Spleen (tissue), 11 donors: ENCODE data around the gene ALPK3. TPM values are rescaled to one million over a fixed set of nuclear protein-coding genes. Genes with fewer than 3 reads are reported as not detected.
A peak's percentile ranks its signal among the peaks of the same experiment; 100 is the strongest.

Source experiments
- DNase-seq: peaks from one replicate; pipeline ENCODE4 v3.0.0-alpha.2; 2020
- H3K27ac ChIP-seq, 8 donors: fragments of 200-600 bp; sonication (generic) in 7 of 8; 1 replicate in 4 of 8; 2 replicates in 4 of 8; pipeline versions ENCODE4 v1.5.0 to v1.8.0; 2016 to 2021; ENCODE audit warnings: inconsistent platforms in 4 of 8, mild to moderate bottlenecking in 4 of 8, moderate library complexity in 1 of 8
- H3K27me3 ChIP-seq, 7 donors: fragments of 200-600 bp; sonication (generic) in 6 of 7; replicated peaks in 1 of 7; 1 replicate in 4 of 7; 2 replicates in 3 of 7; pipeline versions ENCODE4 v1.5.0 to v1.8.0; 2016 to 2021; ENCODE audit warnings: inconsistent platforms in 3 of 7, mild to moderate bottlenecking in 1 of 7
- H3K36me3 ChIP-seq, 6 donors: fragments of 200-600 bp; sonication (generic) in 5 of 6; 1 replicate in 4 of 6; 2 replicates in 2 of 6; pipeline versions ENCODE4 v1.5.0 to v1.8.0; 2016 to 2021; ENCODE audit warnings: inconsistent platforms in 2 of 6
- H3K4me1 ChIP-seq, 6 donors: fragments of 200-600 bp; sonication (generic) in 5 of 6; 1 replicate in 3 of 6; 2 replicates in 3 of 6; pipeline versions ENCODE4 v1.5.0 to v1.8.0; 2016 to 2021; ENCODE audit warnings: inconsistent platforms in 3 of 6
- H3K4me3 ChIP-seq, 8 donors: fragments of 200-600 bp; sonication (generic) in 7 of 8; 1 replicate in 4 of 8; 2 replicates in 4 of 8; pipeline versions ENCODE4 v1.5.0 to v1.8.0; 2016 to 2021; ENCODE audit warnings: inconsistent platforms in 4 of 8, mild to moderate bottlenecking in 4 of 8, moderate library complexity in 2 of 8
- H3K9me3 ChIP-seq, 8 donors: fragments of 200-600 bp; sonication (generic) in 7 of 8; 1 replicate in 4 of 8; 2 replicates in 4 of 8; pipeline versions ENCODE4 v1.5.0 to v1.8.0; 2016 to 2021; ENCODE audit warnings: inconsistent platforms in 4 of 8
- POLR2A ChIP-seq, 3 donors: fragments of 450-650 bp; IDR thresholded peaks; one replicate each; pipeline ENCODE4 v1.5.1; 2017; ENCODE audit warnings: antibody characterized with exemption in 3 of 3, mild to moderate bottlenecking in 1 of 3
- POLR2AphosphoS5 ChIP-seq, 3 donors: sonication (generic); formaldehyde crosslinking; IDR thresholded peaks; one replicate each; pipeline ENCODE4 v1.5.1; 2017; ENCODE audit warnings: antibody characterized with exemption in 3 of 3
- WGBS, 5 donors: extraction: QIAGEN DNeasy Blood & Tissue Kit in 3 of 5; methylation state at CpG; one replicate each; pipeline versions ENCODE4 v1.1.5 to v1.1.7; 2013 to 2018; 5-methylcytosine and 5-hydroxymethylcytosine counted together
- intact Hi-C: fragments of 100-400 bp; cut with DNase I; formaldehyde crosslinking; loops from one replicate; pipeline ENCODE4 v1.15.0; 2023; ENCODE audit warnings: low total_unique reads
- polyA plus RNA-seq, 3 donors: library from polyadenylated mRNA; stranded (reverse); fragments of 200-250 nt; gene quantifications; one replicate each; pipeline ENCODE4 v1.2.1, GENCODE V29; 2013
- total RNA-seq, 7 donors: library from RNA; depleted of rRNA in 3 of 7; stranded (reverse); fragments of >200 nt in 3 of 7; fragmentation: NEBNext Ultra II Directional in 4 of 7; extraction: Animal tissue kit (Norgen Biotek cat#: 25700) in 4 of 7; gene quantifications; one replicate each; pipeline versions ENCODE4 v1.1.0 to v1.2.1, GENCODE V29; 2016 to 2021
- TF ChIP-seq, protein P1 (sequence below), 11 experiments: fragments of 200-600 bp in 7 of 11; fragments of 450-650 bp in 4 of 11; sonication (generic) in 4 of 11; IDR thresholded peaks in 8 of 11; conservative IDR thresholded peaks in 3 of 11; 1 replicate in 7 of 11; 2 replicates in 4 of 11; pipeline versions ENCODE4 v1.4.0 to v1.8.0; 2016 to 2021; ENCODE audit warnings: antibody characterized with exemption in 11 of 11, inconsistent platforms in 4 of 11, mild to moderate bottlenecking in 1 of 11
- donor health status: healthy with polysubstance abuse.
- donor health status: DM: no; HTN: no; CAD: no; lungs with moderate emphysema.
- donor health status: DM: no; HTN: no; CAD: no.
- donor health status: Bipolar disorder and iron deficiency.
- donor health status: healthy.
- donor health status: DM: no; HTN: no; CAD: no.
- donor health status: DM: yes; HTN: yes; CAD: no.

ALPK3 gene
- total and polyA plus RNA-seq, 10 donors = 0.13 to 1.1 (median 0.73) TPM

DNA sequence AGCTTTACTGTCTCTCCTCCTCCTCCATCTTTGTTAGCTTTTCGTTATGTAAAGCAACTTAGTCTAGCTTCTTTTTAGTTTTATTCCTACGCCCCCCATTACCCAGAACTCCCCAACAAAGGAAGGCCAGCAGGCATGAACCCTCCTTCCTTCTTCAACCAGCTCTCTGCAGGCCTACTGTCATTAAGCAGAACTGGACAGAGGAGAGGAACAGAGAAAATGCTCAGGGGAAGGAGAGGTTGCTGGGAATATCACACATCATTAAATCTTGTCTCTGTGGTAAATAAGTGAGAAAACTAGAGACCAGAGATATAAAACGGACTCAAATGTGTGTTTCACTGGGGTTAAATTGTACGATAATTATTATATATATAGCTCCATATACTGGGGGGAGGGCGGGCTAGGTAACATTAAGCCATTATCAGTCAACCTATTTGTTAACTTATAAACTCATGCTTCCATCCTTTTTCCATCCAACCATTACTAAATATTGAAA is 48.0 kb downstream of the ALPK3 start:
- no peak overlapping the region for H3K4me3 ChIP-seq
- H3K4me1 ChIP-seq = no peaks in the 10 kb centered on the region
- DNase-seq = no peak
- no peak for TF ChIP-seq POLR2AphosphoS5 (IDR thresholded peaks at IDR 0.05)
- no peak for TF ChIP-seq POLR2A (IDR thresholded peaks at IDR 0.05)
- TF ChIP-seq, protein P1, sequence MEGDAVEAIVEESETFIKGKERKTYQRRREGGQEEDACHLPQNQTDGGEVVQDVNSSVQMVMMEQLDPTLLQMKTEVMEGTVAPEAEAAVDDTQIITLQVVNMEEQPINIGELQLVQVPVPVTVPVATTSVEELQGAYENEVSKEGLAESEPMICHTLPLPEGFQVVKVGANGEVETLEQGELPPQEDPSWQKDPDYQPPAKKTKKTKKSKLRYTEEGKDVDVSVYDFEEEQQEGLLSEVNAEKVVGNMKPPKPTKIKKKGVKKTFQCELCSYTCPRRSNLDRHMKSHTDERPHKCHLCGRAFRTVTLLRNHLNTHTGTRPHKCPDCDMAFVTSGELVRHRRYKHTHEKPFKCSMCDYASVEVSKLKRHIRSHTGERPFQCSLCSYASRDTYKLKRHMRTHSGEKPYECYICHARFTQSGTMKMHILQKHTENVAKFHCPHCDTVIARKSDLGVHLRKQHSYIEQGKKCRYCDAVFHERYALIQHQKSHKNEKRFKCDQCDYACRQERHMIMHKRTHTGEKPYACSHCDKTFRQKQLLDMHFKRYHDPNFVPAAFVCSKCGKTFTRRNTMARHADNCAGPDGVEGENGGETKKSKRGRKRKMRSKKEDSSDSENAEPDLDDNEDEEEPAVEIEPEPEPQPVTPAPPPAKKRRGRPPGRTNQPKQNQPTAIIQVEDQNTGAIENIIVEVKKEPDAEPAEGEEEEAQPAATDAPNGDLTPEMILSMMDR (IDR thresholded peaks at IDR 0.05 in 8 of 11, conservative IDR thresholded peaks at IDR 0.05 in 3 of 11) = no peak
- H3K27me3 ChIP-seq = no peaks in the 10 kb centered on the region
- H3K27ac ChIP-seq = no peak overlapping the region
- H3K9me3 ChIP-seq = no peaks in the 10 kb centered on the region
- intact Hi-C loops = no loop called here
- WGBS, 5 donors = 88 to 92% (median 91%) methylated on average over 5 of the region's 5 CpGs
- no peaks in the 10 kb centered on the region for H3K36me3 ChIP-seq

DNA sequence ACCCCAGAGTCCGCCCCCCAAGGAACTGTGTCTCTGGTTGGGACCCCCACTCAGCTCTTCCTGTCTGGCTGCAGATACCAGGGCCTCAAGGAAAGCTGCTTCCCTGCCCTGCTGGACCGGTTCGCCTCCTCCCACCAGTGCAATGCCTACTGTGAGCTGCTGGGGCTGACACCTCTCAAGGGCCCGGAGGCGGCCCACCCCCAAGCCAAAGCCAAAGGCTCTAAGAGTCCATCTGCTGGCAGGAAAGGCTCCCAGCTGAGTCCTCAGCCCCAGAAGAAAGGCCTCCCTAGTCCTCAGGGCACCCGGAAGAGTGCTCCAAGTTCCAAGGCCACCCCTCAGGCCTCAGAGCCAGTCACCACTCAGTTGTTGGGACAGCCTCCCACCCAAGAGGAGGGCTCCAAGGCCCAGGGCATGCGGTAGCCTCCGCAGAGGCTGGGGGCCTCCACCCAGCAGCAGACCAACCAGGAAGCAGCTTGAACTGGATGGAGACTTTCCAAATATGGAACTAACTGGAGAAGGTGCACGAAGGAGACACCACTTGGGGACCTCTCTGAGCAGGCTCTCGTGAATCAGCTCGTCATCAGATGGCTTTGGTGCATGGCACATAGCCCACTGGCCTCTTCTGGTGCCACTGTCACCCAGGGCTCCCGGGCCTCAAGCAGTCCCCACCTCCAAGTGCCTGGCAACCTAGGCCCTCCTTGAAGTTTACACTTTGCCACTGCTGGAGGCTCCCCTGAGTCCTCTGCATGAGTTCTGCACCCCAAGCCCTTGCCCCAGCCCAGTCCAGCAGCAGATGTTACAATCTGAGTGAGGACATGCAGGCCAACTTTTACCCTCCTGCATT is 51.1 kb downstream of the ALPK3 start:
- no peaks in the 10 kb centered on the region for H3K9me3 ChIP-seq
- intact Hi-C loops = no loop called here
- no peaks in the 10 kb centered on the region for H3K4me1 ChIP-seq
- 89 to 98% (median 95%) methylated on average over 6 to 12 of the region's 12 CpGs for WGBS, 5 donors
- H3K27me3 ChIP-seq = no peaks in the 10 kb centered on the region
- no peak overlapping the region for H3K27ac ChIP-seq
- TF ChIP-seq, protein P1 (IDR thresholded peaks at IDR 0.05 in 8 of 11, conservative IDR thresholded peaks at IDR 0.05 in 3 of 11) = no peak
- TF ChIP-seq POLR2A (IDR thresholded peaks at IDR 0.05) (no peak), POLR2AphosphoS5 (IDR thresholded peaks at IDR 0.05) (no peak)
- H3K36me3 ChIP-seq = no peaks in the 10 kb centered on the region
- no peak overlapping the region for H3K4me3 ChIP-seq
- no peak for DNase-seq

DNA sequence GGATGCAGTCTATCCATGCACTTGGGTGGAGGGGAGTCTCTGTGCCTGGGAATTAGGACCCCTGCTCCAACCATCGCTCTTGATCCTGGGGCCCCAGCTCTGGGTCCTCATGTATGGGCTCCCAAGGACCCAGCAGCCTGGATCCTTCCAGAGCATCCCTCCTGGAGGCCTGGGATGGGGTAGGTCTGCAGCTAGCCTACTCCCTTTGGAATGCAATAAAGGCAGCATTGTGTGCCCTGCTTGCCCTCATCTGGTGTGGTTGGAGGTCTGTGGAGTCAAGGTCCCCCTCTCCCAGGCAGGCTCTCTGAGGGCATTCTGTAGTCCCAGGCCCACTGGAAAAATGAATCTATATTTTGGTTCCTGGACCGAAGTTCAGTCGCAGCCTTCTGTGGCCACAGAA is 52.4 kb downstream of the ALPK3 start:
- Histone ChIP-seq H3K27me3 (no peaks in the 10 kb centered on the region), H3K9me3 (no peaks in the 10 kb centered on the region), H3K36me3 (no peaks in the 10 kb centered on the region), H3K4me3 (peak overlapping the region in 1 of 8 donors; percentile 11), H3K27ac (peak overlapping the region in 4 of 8 donors; percentile 51 to 66 (median 54)), H3K4me1 (no peaks in the 10 kb centered on the region)
- 66 to 92% (median 72%) methylated on average over 3 of the region's 3 CpGs for WGBS, 5 donors
- no peak for DNase-seq
- TF ChIP-seq POLR2AphosphoS5 (IDR thresholded peaks at IDR 0.05) (no peak), POLR2A (IDR thresholded peaks at IDR 0.05) (no peak)
- TF ChIP-seq, protein P1 (IDR thresholded peaks at IDR 0.05 in 8 of 11, conservative IDR thresholded peaks at IDR 0.05 in 3 of 11) = no peak
- intact Hi-C loops = no loop called here

DNA sequence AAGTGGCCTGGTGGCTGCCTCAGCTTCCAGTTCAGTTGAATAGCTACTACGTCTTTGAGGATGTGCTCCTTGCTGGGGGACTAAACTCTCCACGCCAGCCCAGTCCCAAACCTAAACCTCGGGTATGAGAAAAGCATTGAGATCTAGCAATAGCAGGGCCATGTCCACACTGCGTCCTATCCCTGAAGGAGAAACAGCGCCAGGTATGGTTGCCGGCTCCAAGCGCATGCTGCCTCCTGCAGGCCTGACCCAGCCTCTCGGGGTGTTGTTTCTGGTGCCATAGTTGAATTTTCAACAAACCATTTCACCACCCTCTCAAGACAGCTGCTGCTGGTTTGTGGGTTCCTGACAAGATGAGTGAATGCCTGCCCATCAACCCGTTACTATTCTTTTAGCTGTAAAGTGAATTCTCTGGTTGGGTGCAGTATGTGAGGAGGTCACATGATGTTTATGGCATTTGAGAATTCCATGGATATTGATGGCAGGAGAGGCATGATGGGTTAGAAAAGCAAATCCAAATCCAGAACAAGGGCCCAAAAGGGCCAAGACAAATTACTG is 54.4 kb downstream of the ALPK3 start:
- WGBS, 5 donors = 90 to 95% (median 92%) methylated on average over 9 of the region's 9 CpGs
- no peaks in the 10 kb centered on the region for H3K36me3 ChIP-seq
- no peak overlapping the region for H3K4me3 ChIP-seq
- no peak for DNase-seq
- H3K9me3 ChIP-seq = no peaks in the 10 kb centered on the region
- no peaks in the 10 kb centered on the region for H3K4me1 ChIP-seq
- intact Hi-C loops = no loop called here
- no peaks in the 10 kb centered on the region for H3K27me3 ChIP-seq
- no peak overlapping the region for H3K27ac ChIP-seq
- TF ChIP-seq, protein P1 (IDR thresholded peaks at IDR 0.05 in 8 of 11, conservative IDR thresholded peaks at IDR 0.05 in 3 of 11) = no peak
- no peak for TF ChIP-seq POLR2A (IDR thresholded peaks at IDR 0.05)
- TF ChIP-seq POLR2AphosphoS5 (IDR thresholded peaks at IDR 0.05) = no peak
